K562 (cell line): Measurements from ENCODE around the gene ST3GAL3. TPM values are rescaled to one million over a fixed set of nuclear protein-coding genes. Genes with fewer than 3 reads are reported as not detected.

ENCODE experiments used
- CHD2 ChIP-seq: IDR thresholded peaks from 2 replicates; pipeline ENCODE4 v1.6.1; 2011; ENCODE audit warnings: low read depth, low read length
- CREM ChIP-seq: IDR thresholded peaks from 2 replicates; pipeline ENCODE4 v1.6.1; 2014; ENCODE audit warnings: antibody characterized with exemption, low read depth
- DMBX1 ChIP-seq: fragments of 250-450 bp; sonication (Bioruptor Pico); IDR thresholded peaks from 2 replicates; pipeline ENCODE4 v1.8.0; 2022; ENCODE audit warnings: inconsistent platforms, mild to moderate bottlenecking, moderate library complexity, borderline replicate concordance
- FOXK2 ChIP-seq, 2 experiments: fragments of 450-650 bp; IDR thresholded peaks in 1 of 2; conservative IDR thresholded peaks in 1 of 2; 2 replicates each; pipeline ENCODE4 v1.6.1; 2016; ENCODE audit warnings: low read depth in 2 of 2, mild to moderate bottlenecking in 1 of 2
- GATAD2A ChIP-seq: fragments of 450-650 bp; IDR thresholded peaks from 2 replicates; pipeline ENCODE4 v1.6.1; 2017
- GTF2E2 ChIP-seq: fragments of 200-800 bp; sonication (Bioruptor generic); IDR thresholded peaks from 2 replicates; pipeline ENCODE4 v1.6.1; 2016; ENCODE audit warnings: missing genetic modification characterization, missing compliant biosample characterization
- HOXB6 ChIP-seq: fragments of 250-450 bp; sonication (Bioruptor Pico); IDR thresholded peaks from 2 replicates; pipeline ENCODE4 v1.5.1; 2022; ENCODE audit warnings: mild to moderate bottlenecking, borderline replicate concordance
- MEF2D ChIP-seq: conservative IDR thresholded peaks from 2 replicates; pipeline ENCODE4 v1.6.1; 2016; ENCODE audit warnings: low read depth, missing genetic modification characterization, missing compliant biosample characterization
- POLR2AphosphoS5 ChIP-seq: IDR thresholded peaks from 2 replicates; pipeline ENCODE4 v1.6.1; 2011; ENCODE audit warnings: mild to moderate bottlenecking, low read depth, low read length, moderate library complexity; ENCODE audit not compliant: control insufficient read depth, insufficient read depth
- POLR2H ChIP-seq: IDR thresholded peaks from 2 replicates; pipeline ENCODE4 v1.6.1; 2016; ENCODE audit warnings: missing genetic modification characterization, low read depth, mild to moderate bottlenecking, control low read depth, missing compliant biosample characterization, moderate library complexity
- PRPF4 ChIP-seq: fragments of 200-400 bp; formaldehyde crosslinking; IDR thresholded peaks from one replicate; pipeline ENCODE4 v1.6.1; 2017; ENCODE audit warnings: low read length, low read depth, mild to moderate bottlenecking; ENCODE audit not compliant: insufficient read depth, poor library complexity, severe bottlenecking
- TAL1 ChIP-seq: fragments of 450-650 bp; IDR thresholded peaks from 2 replicates; pipeline ENCODE4 v1.6.1; 2016; ENCODE audit warnings: mild to moderate bottlenecking
- TSC22D4 ChIP-seq: fragments of 450-650 bp; IDR thresholded peaks from 2 replicates; pipeline ENCODE4 v1.6.1; 2016; ENCODE audit warnings: missing genetic modification characterization, missing biosample characterization, control low read depth
- YY1 ChIP-seq, 3 experiments: IDR thresholded peaks; 2 replicates each; pipeline ENCODE4 v1.6.1; 2011; ENCODE audit warnings: low read length in 2 of 3, mild to moderate bottlenecking in 2 of 3, moderate library complexity in 2 of 3, borderline replicate concordance in 1 of 3, control low read depth in 1 of 3, low read depth in 1 of 3; ENCODE audit not compliant: insufficient read depth in 3 of 3, insufficient replicate concordance in 2 of 3, control insufficient read depth in 1 of 3, insufficient read length in 1 of 3; ENCODE audit errors: extremely low read depth in 1 of 3
- ZNF212 ChIP-seq: fragments of 450-650 bp; formaldehyde crosslinking; IDR thresholded peaks from 2 replicates; pipeline ENCODE4 v1.4.0; 2020; ENCODE audit warnings: mild to moderate bottlenecking
- ZNF561 ChIP-seq: fragments of 450-650 bp; formaldehyde crosslinking; conservative IDR thresholded peaks from 2 replicates; pipeline ENCODE4 v1.4.0; 2020; ENCODE audit warnings: mild to moderate bottlenecking, moderate library complexity
- ZNF707 ChIP-seq: fragments of 250-450 bp; sonication (Bioruptor Pico); conservative IDR thresholded peaks from 2 replicates; pipeline ENCODE4 v1.8.0; 2022; ENCODE audit warnings: inconsistent platforms, mild to moderate bottlenecking, moderate library complexity
- polyA plus RNA-seq, 8 experiments: library from polyadenylated mRNA; depleted of rRNA in 4 of 8; stranded (reverse) in 5 of 8; unstranded in 3 of 8; fragments of >200 nt; fragmentation: Nextera tagmentation in 2 of 8; fragmentation: Illumina TruSeq in 1 of 8; extraction: Ambion mirVana in 2 of 8; extraction: Trizol in 1 of 8; gene quantifications; 2 replicates each; pipeline versions ENCODE4 v1.2.1 to v1.2.3, GENCODE V29; 2011 to 2014; ENCODE audit warnings: inconsistent platforms in 1 of 8, missing spikeins in 1 of 8
- total RNA-seq, 7 experiments: library from RNA; depleted of rRNA in 6 of 7; stranded (reverse); fragments of >200 nt in 6 of 7; fragmentation: Illumina TruSeq in 2 of 7; extraction: Trizol in 2 of 7; gene quantifications; 2 replicates each; pipeline versions ENCODE4 v1.2.1 to v1.2.3, GENCODE V29; 2011 to 2021; ENCODE audit warnings: low replicate concordance in 1 of 7
- TF ChIP-seq, protein P1 (sequence below): fragments of 450-650 bp; conservative IDR thresholded peaks from 2 replicates; pipeline ENCODE4 v1.6.1; 2016; ENCODE audit warnings: missing genetic modification characterization, low read depth, mild to moderate bottlenecking, control low read depth, missing compliant biosample characterization
- TF ChIP-seq, protein P2 (sequence below): sonication (generic); formaldehyde crosslinking; IDR thresholded peaks from 2 replicates; pipeline ENCODE4 v1.8.0; 2022; ENCODE audit warnings: mild to moderate bottlenecking, missing genetic modification reagents
- TF ChIP-seq, protein P3 (sequence below): fragments of 450-650 bp; IDR thresholded peaks from 2 replicates; pipeline ENCODE4 v1.6.1; 2018; ENCODE audit not compliant: partially characterized antibody

Gene ST3GAL3
- total and polyA plus RNA-seq, 9 of the 15 experiments (the other 6 are each of a cell fraction or from before 2014, with no cell fraction given): 1.2 to 18.9 (median 11.0) TPM

DNA sequence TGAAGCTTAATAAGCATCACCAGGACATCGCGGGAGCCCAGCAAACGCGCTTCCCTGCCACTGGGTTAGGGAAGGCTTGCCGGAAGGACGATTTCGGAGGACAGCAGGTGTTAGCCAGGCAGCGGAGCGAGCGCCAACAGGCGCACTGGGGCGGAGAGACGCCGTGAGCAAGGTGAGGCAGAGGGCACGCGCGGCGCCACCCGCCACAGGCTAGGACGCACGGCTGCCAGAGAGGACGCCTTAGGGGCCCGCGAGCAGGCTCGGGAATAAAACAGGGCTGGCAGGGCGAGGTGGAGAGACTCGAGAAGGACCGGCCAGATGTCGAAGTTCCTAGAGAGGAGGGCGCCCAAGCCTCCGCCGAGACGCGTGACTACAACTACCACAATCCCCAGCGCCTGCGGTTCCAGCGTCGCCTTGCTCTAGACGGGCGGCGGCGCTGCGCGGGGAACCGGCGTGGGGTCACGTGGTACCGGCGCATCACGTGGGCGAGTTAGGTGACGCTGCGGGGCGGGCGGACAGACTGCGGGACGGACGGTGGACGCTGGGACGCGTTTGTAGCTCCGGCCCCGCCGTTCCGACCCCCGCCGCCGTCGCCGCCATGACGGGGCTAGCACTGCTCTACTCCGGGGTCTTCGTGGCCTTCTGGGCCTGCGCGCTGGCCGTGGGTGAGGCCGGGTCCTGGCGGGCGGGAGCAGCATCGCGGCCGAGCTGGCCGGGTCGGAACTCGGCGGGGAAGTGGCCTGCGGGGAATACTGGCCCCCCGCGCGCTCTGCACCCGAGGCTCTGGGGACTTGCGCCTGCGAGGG is 267.3 kb downstream of the ST3GAL3 start, which contains the start of gene ATP6V0B (continued):
- TF ChIP-seq, protein P1, sequence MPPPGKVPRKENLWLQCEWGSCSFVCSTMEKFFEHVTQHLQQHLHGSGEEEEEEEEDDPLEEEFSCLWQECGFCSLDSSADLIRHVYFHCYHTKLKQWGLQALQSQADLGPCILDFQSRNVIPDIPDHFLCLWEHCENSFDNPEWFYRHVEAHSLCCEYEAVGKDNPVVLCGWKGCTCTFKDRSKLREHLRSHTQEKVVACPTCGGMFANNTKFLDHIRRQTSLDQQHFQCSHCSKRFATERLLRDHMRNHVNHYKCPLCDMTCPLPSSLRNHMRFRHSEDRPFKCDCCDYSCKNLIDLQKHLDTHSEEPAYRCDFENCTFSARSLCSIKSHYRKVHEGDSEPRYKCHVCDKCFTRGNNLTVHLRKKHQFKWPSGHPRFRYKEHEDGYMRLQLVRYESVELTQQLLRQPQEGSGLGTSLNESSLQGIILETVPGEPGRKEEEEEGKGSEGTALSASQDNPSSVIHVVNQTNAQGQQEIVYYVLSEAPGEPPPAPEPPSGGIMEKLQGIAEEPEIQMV: no peak
- no peak for TF ChIP-seq TAL1
- TF ChIP-seq MEF2D (tag): no peak
- TF ChIP-seq GTF2E2: no peak
- peak; percentile 99 for TF ChIP-seq CREM
- no peak for TF ChIP-seq PRPF4
- TF ChIP-seq GATAD2A: no peak; the same call in 1 of the 2 replicates
- TF ChIP-seq DMBX1 (CRISPR knock-in tag): no peak; the same call in 1 of the 2 replicates
- TF ChIP-seq CHD2: no peak
- peak; percentile 75 to 85 for TF ChIP-seq FOXK2 (conservative IDR thresholded peaks at IDR 0.05 in 1 of 2, IDR thresholded peaks at IDR 0.05 in 1 of 2; ENCODE audit: low read depth in 2 of 2)
- TF ChIP-seq POLR2AphosphoS5: peak; percentile 62
- TF ChIP-seq, protein P2, sequence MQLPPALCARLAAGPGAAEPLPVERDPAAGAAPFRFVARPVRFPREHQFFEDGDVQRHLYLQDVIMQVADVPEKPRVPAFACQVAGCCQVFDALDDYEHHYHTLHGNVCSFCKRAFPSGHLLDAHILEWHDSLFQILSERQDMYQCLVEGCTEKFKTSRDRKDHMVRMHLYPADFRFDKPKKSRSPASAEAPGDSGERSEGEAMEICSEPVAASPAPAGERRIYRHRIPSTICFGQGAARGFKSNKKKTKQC (CRISPR knock-in tag): peak; percentile 71
- TF ChIP-seq ZNF212 (CRISPR knock-in tag): no peak
- no peak for TF ChIP-seq HOXB6 (CRISPR knock-in tag)
- TF ChIP-seq POLR2H (tag): no peak; the same call in 1 of the 2 replicates
- TF ChIP-seq YY1 (IDR thresholded peaks at IDR 0.05; ENCODE audit: borderline replicate concordance in 1 of 3, control insufficient read depth in 1 of 3, extremely low read depth in 1 of 3, insufficient read depth in 3 of 3, insufficient read length in 1 of 3, insufficient replicate concordance in 2 of 3, low read depth in 1 of 3, low read length in 2 of 3): peak; percentile 9 to 76 (median 73)
- no peak for TF ChIP-seq TSC22D4 (tag)
- TF ChIP-seq ZNF561 (CRISPR knock-in tag): no peak
- TF ChIP-seq, protein P3, sequence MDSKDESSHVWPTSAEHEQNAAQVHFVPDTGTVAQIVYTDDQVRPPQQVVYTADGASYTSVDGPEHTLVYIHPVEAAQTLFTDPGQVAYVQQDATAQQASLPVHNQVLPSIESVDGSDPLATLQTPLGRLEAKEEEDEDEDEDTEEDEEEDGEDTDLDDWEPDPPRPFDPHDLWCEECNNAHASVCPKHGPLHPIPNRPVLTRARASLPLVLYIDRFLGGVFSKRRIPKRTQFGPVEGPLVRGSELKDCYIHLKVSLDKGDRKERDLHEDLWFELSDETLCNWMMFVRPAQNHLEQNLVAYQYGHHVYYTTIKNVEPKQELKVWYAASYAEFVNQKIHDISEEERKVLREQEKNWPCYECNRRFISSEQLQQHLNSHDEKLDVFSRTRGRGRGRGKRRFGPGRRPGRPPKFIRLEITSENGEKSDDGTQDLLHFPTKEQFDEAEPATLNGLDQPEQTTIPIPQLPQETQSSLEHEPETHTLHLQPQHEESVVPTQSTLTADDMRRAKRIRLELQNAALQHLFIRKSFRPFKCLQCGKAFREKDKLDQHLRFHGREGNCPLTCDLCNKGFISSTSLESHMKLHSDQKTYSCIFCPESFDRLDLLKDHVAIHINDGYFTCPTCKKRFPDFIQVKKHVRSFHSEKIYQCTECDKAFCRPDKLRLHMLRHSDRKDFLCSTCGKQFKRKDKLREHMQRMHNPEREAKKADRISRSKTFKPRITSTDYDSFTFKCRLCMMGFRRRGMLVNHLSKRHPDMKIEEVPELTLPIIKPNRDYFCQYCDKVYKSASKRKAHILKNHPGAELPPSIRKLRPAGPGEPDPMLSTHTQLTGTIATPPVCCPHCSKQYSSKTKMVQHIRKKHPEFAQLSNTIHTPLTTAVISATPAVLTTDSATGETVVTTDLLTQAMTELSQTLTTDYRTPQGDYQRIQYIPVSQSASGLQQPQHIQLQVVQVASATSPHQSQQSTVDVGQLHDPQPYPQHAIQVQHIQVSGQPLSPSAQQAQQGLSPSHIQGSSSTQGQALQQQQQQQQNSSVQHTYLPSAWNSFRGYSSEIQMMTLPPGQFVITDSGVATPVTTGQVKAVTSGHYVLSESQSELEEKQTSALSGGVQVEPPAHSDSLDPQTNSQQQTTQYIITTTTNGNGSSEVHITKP: no peak
- TF ChIP-seq ZNF707 (CRISPR knock-in tag): 0 out of 2 replicates have a peak, but pooled peaks have one; percentile 31
